T-helper 22 cell (primary cell): ENCODE results near the gene ABCC3.
"Not testable (repeated sequence)": the region's sequence is repeated elsewhere in the genome, so short reads cannot be mapped to it uniquely, and the experiment has no call there.

Experiments used
- DNase-seq: peaks from one replicate; pipeline ENCODE4 v3.0.0-alpha.2; 2020; ENCODE audit warnings: low read depth

Gene ABCC3

DNA sequence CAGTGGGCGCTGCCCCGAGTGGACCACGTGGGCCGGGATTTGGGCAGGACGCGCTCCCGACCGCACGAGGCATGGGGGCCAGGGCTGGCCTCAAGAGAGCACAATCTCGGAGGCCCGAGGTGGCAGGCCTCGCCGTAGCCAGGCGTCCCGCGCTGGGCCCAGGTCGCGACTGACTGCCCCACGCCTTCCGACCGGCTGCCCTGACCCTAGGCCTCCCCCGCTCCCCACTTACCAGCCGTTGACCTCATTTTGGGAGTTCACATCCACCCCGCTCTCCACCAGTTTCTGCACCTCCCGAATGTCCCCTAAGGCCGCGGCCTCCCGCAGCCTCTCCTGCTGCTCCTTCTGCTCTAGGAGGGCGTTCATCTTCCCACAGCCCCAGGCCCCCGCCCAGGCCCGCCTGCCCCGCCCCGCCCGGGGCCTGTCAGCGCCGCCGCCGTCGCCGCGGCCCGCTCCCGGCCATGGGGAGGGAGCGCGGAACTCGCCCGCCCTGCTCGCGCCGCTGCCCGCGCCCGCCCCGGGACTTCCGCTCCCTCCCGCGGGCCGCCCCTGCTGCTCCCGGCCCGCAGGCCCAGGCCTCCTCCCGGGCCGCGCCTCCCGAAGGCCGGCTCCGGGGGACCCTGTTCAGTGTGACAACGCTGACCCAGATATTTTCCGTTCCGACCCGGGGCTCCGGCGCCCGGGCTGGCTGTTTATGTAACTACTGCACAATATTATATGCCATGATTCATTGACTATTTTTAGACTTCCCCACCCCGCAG is 72.8 kb downstream of the ABCC3 start, which contains the start of gene ANKRD40:
TSS of gene ANKRD40 (minus strand) at position 626 of the 761 bp plus-strand sequence. CDS start at position 366, 260 bp downstream.
- peak; percentile 79 for DNase-seq

DNA sequence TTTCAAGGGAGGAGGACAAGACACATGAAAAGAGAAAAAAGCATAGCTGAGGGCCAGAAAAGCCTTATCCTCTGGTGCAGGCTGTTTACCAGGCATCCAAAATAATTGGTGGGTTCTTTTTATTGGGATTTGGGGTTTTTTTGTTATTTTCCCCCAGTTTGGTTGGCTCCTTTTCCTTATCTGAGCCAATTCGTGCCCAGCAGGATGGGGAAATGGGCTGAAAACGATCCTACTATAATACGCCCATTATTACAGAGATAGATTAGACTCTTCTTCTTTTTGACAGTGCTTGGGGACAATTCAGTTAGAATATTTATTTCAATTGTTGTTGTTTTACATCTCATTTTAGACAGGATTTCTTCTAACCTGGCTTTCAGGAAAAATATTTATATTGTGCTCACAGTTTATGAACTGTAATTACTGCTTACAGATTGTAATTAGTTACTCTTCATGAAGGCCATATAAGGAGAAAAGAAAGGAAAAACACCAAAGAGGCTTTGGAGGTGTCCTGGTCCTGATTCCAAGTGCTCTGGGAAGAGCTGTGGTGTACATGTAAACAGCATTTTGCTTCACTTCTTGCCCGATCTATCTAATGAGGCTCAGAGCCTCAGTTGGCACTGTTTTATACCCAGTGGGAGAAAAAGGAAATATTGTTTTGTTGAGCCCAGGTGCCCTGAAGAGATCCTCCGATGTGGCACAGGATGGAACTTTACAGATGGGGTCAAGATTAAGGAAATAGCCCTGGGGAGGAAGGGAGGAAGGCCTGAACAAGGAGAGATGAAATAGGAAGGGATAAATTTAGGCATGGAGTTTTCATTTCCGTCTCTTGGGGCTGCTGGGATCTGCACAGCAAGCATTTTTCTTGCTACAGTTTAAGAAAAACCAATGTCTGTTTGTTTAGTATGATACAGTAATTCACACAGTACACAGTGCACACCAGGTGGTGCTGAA is 73.6 kb downstream of the ABCC3 start:
- DNase-seq = no peak

DNA sequence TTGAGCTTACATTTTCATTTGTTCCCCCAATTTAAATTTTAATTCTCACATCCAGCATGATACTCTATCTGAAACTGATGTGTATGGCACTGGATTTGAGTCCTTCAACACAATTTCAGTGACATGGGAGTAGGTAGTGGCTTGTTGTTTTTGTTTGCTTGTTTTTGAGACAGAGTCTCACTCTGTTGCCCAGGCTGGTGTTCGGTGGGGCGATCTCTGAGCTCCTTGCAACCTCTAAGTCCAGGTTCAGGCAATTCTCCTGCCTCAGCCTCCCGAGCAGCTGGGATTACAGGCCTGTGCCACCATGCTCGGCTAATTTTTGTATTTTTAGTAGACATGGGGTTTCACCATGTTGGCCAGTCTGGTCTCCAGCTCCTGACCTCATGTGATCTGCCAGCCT is 74.4 kb downstream of the ABCC3 start:
- DNase-seq = not testable (repeated sequence)

DNA sequence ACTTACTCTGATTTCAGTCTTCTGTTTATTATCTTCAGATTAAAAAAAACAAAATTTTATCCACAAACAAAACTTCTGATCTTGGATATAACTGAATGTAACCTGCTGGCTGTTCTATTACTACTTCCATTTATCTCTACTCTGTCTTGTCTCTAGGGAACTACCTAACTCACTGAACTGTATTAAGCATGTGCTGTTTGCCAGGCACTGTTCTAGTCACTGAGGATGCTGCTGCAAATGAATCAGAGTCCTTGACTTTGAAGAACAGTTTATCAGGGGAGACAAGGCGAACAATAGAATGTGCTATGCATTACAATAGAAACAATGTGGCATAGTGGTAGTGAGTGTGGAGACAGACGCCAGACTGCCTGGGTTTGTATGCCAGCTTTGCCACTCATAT is 75.3 kb downstream of the ABCC3 start:
- DNase-seq = no peak

DNA sequence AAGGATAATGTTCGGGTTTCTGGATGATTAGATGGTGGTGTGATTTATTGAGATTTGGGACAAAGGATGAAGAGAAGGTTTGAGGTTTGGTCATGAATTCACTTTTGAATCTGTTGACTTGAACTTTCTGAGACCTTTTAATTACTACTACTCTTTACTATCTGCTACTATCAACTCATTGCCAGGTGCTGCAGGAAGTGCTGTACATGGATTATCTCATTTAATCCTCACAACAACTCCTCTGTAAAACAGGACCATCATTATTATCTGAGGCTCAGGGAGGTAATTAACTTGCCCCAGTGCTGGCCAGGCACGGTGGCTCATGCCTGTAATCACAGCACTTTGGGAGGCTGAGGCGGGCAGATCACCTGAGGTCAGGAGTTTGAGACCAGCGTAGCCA is 76.0 kb downstream of the ABCC3 start:
- no peak for DNase-seq

DNA sequence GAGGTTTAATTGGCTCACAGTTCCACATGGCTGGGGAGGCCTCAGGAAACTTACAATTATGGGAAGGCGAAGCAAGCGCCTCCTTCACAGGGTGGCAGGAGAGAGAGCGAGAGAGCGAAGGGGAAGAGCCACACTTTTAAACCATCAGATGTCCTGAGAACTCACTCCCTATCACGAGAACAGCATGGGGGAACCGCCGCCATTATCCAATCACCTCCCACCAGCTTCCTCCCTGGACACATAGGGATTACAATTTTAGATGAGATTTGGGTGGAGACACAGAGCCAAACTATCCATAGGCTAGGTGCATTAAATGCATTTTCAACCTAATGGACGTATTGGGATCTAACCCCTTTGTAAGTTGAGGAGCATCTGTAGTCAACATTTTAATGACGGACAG is 78.0 kb downstream of the ABCC3 start:
- no peak for DNase-seq

DNA sequence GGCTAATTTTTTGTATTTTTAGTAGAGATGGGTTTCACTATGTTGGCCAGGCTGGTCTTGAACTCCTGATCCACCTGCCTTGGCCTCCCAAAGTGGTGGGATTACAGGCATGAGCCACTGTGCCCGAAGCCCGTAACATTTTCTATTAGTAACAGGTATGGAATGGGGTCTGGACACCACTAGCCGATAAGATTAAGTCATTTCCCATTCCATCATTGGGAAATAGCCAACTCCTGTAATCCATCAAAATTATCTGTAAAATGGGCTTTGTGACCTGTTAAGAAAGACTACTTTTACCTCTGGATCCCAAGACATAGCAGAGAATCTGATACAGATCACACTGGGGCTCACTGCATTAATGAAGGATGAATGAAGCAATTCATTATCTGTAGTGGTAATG is 80.8 kb downstream of the ABCC3 start:
- DNase-seq = no peak

DNA sequence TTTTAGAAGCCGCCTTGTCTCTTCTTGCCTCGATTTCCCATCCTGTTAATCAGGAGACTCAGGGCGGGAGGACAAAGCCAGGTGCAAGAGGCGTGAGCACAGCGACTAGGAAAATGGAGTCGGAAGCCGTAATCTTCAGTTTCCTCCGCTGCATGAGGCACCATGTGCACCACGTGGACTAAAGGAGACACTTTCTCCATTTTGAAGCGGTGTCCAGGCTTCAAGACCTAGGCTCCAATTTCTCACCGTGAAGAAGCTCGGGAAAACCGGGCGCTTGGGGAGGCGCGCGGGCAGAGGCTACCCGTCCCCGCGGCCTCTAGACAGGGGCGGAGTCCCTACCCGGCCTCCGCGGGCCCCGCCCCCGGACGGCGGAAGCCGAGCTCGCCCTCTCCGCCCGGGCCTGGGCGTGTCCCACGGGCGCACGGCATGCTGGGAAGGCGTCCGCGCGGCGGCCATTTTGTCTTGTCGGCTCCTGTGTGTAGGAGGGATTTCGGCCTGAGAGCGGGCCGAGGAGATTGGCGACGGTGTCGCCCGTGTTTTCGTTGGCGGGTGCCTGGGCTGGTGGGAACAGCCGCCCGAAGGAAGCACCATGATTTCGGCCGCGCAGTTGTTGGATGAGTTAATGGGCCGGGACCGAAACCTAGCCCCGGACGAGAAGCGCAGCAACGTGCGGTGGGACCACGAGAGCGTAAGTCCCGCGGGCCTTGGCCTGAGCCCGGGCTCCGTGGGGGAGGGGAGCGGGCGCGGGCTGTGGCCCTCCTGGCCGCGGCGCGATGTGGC is 84.7 kb downstream of the ABCC3 start, which contains the start of gene LUC7L3:
TSS of gene LUC7L3 (plus strand) at position 460 of the 780 bp plus-strand sequence. CDS start at position 590, 130 bp downstream.
- DNase-seq = peak; percentile 85

DNA sequence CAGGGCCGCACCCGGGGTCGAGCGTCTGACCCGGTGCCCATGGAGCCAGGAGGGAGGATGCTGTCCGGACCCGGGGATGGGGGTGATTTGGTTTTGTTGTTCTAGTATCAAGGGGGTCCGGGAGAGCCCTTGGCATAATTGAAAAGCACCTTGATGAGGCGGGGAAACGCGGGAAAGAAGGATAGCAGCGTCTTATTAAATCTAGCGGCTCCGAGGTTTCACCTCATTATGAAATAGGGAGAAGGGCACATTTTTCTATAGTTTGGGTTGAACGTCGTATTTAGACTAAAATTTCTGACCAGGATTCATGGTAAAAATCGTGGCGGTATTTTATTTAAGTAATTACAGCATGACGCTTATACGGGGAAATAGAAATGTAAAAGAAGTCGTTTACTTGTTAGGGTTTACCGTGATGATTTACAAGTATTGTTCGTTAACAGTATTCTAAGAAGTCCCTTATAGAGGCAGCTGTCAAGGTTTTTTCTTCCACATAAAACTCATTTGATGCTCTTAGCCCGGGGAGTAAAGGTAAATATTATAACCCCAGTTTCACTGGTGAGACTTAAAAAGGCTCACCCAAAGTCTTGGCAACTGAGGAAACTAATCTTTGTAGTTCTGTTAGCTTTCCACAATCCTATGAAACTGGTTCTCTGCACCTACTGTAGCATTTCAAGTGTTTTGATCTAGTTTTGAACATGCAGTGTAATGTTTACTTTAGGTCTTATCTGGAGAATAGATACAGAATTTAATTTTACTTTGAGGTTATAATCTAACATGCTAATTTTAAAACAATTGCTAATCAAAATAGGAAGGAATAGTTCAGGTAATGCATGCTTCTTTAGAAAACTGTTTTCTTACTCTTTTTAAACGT is 85.5 kb downstream of the ABCC3 start:
- no peak for DNase-seq

DNA sequence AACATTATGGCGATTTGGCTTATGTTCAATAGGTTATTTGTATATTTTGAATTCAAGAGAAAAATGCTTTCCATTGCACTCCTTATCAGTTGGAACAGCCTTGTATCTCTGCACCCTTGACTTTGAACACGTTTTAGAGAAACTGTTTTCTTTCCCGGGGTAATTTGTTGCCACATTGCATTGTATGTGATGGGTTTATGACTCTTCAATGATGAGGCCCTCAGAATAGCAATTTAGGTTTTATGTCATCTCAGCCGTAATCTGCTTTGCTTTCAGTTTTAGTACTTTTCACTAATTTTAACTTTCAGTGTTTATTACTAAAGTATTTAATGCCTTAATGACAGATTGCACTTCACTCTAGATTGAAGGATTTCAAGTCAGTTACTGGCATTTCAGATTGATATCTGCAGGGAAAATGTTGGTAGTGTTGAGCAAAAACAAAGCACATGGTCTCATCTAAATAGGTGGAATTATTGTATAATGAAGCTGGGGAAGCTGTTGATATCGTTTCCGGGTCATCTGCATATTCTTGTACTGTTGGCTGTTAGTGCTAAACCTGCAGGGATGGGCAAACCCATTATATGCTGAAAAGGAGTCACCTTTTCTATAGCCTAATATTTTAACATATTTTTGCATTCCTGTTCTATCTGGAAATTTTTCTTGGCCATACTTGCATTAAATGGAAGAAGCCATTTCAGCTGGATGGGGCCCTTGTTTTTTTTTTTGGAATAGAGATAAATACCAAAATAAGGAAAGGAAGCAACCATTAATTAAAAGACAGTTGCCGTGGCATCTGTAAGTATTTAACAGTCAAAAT is 86.7 kb downstream of the ABCC3 start:
- no peak for DNase-seq

DNA sequence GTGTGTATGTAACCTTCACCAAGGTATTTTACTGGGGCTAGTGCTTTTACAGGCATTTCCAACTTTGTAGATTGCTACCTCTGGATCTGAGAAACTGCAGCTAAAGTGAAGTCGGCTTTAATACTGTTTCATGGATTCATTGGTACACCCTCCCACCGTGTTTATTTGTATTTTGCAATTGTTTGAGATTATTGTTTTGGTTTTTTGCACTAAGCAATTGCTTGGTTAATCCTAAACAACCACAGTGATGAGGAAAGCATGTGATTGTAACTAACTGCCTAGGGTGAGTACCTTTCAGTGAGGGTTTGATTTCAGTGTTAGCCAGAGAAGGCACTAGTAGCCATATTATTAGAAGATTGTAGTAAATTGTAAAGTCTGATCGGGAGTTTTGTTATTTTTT is 88.1 kb downstream of the ABCC3 start:
- no peak for DNase-seq

DNA sequence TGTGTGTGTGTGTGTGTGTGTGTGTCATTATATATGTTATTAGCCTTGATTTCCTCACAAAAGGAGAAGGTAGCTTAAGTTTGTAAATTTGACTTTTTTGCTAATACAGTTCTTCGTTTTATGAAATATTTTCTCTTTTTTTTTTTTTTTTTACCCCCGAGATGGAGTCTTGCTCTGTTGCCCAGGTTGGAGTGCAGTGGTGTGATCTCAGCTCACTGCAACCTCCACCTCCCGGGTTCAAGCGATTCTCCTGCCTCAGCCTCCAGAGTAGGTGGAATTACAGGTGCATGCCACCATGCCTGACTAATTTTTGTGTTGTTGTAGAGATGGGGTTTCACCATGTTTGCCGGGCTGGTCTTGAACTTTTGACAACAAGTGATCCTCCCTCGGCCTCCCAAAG is 89.9 kb downstream of the ABCC3 start:
- DNase-seq = not testable (repeated sequence)

DNA sequence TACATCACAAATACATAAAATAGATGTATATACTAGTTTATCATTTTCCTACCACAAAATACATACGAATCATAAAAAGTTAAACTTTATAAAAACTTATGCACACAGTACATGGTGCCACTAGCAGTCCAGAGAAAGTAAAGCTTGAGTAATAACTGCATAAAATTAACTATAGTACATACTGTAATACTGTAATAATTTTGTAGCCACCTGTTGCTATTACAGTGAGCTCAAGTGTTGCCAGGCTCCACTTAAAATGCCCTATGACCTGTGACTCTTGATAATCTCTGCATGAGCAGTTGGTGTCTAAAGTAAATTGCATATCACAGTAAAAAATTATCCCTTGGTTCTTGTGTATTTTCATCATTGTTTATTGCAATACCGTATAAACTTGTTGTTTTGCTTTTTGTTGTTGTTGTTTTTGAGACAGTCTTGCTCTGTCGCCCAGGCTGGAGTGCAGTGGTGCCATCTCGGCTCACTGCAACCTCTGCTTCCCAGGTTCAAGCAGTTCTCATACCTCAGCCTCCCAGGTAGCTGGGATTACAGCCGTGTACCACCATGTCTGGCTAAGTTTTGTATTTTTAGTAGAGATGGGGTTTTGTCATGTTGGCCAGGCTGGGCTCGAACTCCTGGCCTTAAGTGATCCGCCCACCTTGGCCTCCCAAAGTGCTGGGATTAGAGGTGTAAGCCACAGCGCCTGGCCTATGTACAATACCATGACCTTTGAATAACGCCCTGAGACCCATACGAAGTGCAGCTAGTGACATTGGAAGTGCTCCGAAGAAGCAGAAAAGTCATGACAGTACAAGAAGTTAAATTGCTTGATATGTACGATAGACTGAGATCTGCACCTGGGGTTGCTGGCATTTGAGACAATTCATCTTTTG is 91.3 kb downstream of the ABCC3 start:
- DNase-seq = no peak

DNA sequence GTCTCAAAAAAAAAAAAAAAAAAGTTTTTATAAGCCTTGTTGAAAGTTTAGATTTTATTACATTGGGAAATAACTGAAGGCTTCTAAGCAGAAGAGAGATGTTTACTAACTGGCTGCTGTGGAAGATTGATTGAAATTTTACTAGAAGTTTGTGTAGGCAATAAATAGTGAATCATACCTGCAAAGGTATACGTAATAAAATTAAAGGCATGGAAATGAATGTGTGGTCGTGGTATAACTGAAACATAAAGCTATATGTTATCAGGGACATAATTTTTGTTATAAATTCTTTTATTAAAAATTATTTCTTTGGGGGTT is 93.4 kb downstream of the ABCC3 start:
- DNase-seq = no peak

DNA sequence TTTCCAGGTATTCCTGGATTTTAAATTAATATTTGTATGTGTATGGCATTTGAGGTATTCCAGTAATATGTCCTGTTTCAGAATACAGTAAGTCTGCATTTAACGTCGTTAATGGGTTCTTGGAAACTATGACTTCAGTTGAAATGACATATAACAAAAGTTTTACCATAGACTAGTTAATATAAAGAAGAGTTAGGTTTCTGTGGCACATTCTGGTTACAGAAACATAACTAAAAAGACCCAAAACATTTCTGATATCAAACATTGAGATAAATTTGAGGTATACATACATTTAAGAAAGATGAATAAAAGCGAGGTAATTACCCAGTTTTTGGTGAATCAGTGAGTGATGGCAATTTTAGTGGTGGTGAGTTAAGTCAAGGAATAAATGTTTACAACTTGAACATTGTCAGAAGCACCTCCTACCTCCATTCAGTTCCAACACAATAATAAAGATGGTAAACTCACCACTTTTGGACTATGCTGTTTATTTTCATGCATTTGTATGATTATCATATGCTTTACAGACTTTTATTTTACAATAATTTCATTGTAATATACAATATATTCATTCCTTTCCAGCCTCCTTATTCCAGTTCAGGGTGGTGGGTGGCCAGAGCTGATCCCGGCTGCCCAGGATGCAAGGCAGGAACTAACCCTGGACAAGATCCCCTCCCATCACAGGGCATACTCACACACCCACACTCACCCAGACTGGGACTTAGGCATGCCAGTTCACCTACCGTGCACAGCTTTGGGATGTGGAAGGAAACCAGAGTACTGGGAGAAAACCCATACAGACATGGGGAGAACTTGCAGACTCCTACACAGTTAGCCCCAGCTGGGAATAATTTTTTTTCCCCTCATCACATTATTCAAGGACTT is 94.4 kb downstream of the ABCC3 start:
- no peak for DNase-seq

DNA sequence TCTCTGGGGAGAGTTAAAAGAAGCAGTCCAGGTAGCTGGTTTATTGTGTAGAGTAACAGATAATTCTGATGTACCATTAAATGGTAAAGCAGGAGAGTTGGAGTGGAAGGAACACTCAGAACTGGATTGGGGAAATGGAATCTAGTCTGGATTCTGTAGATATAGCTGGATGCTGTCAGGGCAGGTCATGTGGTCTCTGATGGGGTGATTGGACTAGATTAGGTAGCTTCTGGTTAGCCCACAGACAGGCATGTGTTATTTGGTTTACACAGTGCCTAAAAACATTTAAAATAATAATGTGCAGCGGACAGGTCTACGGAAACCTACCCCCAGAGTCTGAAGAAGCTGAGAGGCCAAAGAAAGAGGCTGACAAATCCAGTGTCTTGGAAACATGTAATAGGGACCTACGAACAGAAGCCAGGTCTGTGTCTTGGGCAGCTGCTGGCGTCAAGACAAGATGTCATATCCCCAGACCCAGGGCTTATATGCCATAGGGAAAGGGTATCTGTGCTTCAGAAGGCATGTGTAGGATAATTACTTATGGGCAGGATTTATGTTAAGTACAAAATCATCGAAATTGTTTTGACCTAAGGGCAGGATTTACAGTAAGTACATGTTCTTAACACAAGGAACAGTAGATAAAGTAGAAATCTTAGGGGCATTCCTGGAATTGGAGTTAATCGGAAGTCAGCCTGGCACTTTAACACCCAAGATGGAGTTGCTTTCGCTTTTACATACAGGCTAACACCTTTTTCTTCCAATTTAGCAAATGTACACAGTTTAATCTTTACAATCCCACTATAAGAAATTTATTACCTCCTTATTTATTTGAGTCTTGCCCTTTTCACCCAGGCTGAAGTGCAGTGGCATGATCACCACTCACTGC is 97.1 kb downstream of the ABCC3 start:
- DNase-seq = no peak

DNA sequence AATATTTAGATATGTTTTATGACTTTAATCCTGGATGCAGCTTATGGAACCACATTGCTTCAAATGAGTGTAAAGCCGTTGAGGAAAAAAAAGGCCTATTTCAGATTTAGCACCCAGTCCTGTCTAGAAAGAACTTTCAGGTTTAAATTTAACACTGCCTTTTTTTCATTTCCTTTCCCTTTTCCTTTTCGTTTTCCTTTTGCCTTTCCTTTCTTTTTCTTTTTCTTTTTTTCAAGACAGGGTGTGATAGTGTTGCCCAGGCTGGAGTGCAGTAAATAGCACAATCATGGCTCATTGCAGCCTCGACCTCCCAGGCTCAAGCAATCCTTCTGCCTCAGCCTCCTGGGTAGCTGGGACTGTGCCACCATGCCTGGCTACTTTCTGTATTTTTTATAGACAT is 100.6 kb downstream of the ABCC3 start:
- no peak for DNase-seq
